ENCODE data around the gene NEUROG1. TPM values are rescaled to one million over a fixed set of nuclear protein-coding genes. Genes with fewer than 3 reads are reported as not detected.
A peak's percentile ranks its signal among the peaks of the same experiment; 100 is the strongest.

NEUROG1 gene
- total and polyA plus RNA-seq, 2 donors: 0.14 to 0.32 TPM

- peaks cover 0 to 41% of the 10 kb centered on the region in 2 donors for H3K4me1 ChIP-seq (ENCODE audit: control insufficient read depth in 2 of 2, insufficient read depth in 2 of 2, low read length in 2 of 2)
- peaks cover 42 to 83% of the 10 kb centered on the region in 2 donors for H3K27me3 ChIP-seq (ENCODE audit: control insufficient read depth in 2 of 2, insufficient read depth in 1 of 2, low read length in 1 of 2)
- H3K27ac ChIP-seq (ENCODE audit: low read depth in 1 of 2, low read length in 1 of 2): peak overlapping the region; percentile 49 to 81
- no peaks in the 10 kb centered on the region for H3K36me3 ChIP-seq (ENCODE audit: control insufficient read depth in 2 of 2, insufficient read depth in 2 of 2, low read length in 1 of 2)
- DNase-seq (ENCODE audit: low read depth in 6 of 9, low spot score in 9 of 9): no peak
- no peak overlapping the region for H3K4me3 ChIP-seq (ENCODE audit: low read length in 2 of 2)
- 88% methylated on average over 8 of the region's 8 CpGs for WGBS
- peaks cover 0 to 10% of the 10 kb centered on the region in 2 donors for H3K9me3 ChIP-seq (ENCODE audit: control insufficient read depth in 2 of 2, insufficient read depth in 1 of 2, low read length in 1 of 2)
These were observed 42.2 kb downstream of the NEUROG1 start for GRCh38 chr5:135493406-135494180.

GRCh38 chr5:135492319-135492626 is 43.5 kb downstream of the NEUROG1 start:
- Histone ChIP-seq H3K4me1 (ENCODE audit: control insufficient read depth in 2 of 2, insufficient read depth in 2 of 2, low read length in 2 of 2) (peaks cover 0 to 38% of the 10 kb centered on the region in 2 donors), H3K4me3 (ENCODE audit: low read length in 2 of 2) (no peak overlapping the region), H3K27me3 (ENCODE audit: control insufficient read depth in 2 of 2, insufficient read depth in 1 of 2, low read length in 1 of 2) (peaks cover 54 to 86% of the 10 kb centered on the region in 2 donors), H3K27ac (ENCODE audit: low read depth in 1 of 2, low read length in 1 of 2) (no peak overlapping the region), H3K9me3 (ENCODE audit: control insufficient read depth in 2 of 2, insufficient read depth in 1 of 2, low read length in 1 of 2) (peaks cover 0 to 10% of the 10 kb centered on the region in 2 donors), H3K36me3 (ENCODE audit: control insufficient read depth in 2 of 2, insufficient read depth in 2 of 2, low read length in 1 of 2) (no peaks in the 10 kb centered on the region)
- no peak for DNase-seq (ENCODE audit: low read depth in 6 of 9, low spot score in 9 of 9)
- WGBS: 79% methylated on average over 3 of the region's 3 CpGs

GRCh38 chr5:135491552-135492318 is 44.0 kb downstream of the NEUROG1 start:
- Histone ChIP-seq H3K27me3 (ENCODE audit: control insufficient read depth in 2 of 2, insufficient read depth in 1 of 2, low read length in 1 of 2) (peaks cover 59 to 89% of the 10 kb centered on the region in 2 donors), H3K9me3 (ENCODE audit: control insufficient read depth in 2 of 2, insufficient read depth in 1 of 2, low read length in 1 of 2) (peaks cover 0 to 10% of the 10 kb centered on the region in 2 donors), H3K36me3 (ENCODE audit: control insufficient read depth in 2 of 2, insufficient read depth in 2 of 2, low read length in 1 of 2) (no peaks in the 10 kb centered on the region), H3K4me1 (ENCODE audit: control insufficient read depth in 2 of 2, insufficient read depth in 2 of 2, low read length in 2 of 2) (peaks cover 0 to 38% of the 10 kb centered on the region in 2 donors), H3K27ac (ENCODE audit: low read depth in 1 of 2, low read length in 1 of 2) (no peak overlapping the region), H3K4me3 (ENCODE audit: low read length in 2 of 2) (no peak overlapping the region)
- DNase-seq (ENCODE audit: low read depth in 6 of 9, low spot score in 9 of 9): peak in 4 of 9 donors; percentile 15 to 49 (median 23)
- WGBS: 11% methylated on average over 40 of the region's 40 CpGs

GRCh38 chr5:135491038-135491551 is 44.7 kb downstream of the NEUROG1 start:
- 19% methylated on average over 14 of the region's 14 CpGs for WGBS
- no peak for DNase-seq (ENCODE audit: low read depth in 6 of 9, low spot score in 9 of 9)
- no peak overlapping the region for H3K4me3 ChIP-seq (ENCODE audit: low read length in 2 of 2)
- peaks cover 0 to 38% of the 10 kb centered on the region in 2 donors for H3K4me1 ChIP-seq (ENCODE audit: control insufficient read depth in 2 of 2, insufficient read depth in 2 of 2, low read length in 2 of 2)
- peaks cover 65 to 93% of the 10 kb centered on the region in 2 donors for H3K27me3 ChIP-seq (ENCODE audit: control insufficient read depth in 2 of 2, insufficient read depth in 1 of 2, low read length in 1 of 2)
- H3K9me3 ChIP-seq (ENCODE audit: control insufficient read depth in 2 of 2, insufficient read depth in 1 of 2, low read length in 1 of 2): peaks cover 0 to 10% of the 10 kb centered on the region in 2 donors
- no peaks in the 10 kb centered on the region for H3K36me3 ChIP-seq (ENCODE audit: control insufficient read depth in 2 of 2, insufficient read depth in 2 of 2, low read length in 1 of 2)
- no peak overlapping the region for H3K27ac ChIP-seq (ENCODE audit: low read depth in 1 of 2, low read length in 1 of 2)

- H3K27ac ChIP-seq (ENCODE audit: low read depth in 1 of 2, low read length in 1 of 2): no peak overlapping the region
- 10% methylated on average over 49 of the region's 49 CpGs for WGBS
- DNase-seq (ENCODE audit: low read depth in 6 of 9, low spot score in 9 of 9): peak in 1 of 9 donors; percentile 6
- H3K4me1 ChIP-seq (ENCODE audit: control insufficient read depth in 2 of 2, insufficient read depth in 2 of 2, low read length in 2 of 2): peaks cover 0 to 38% of the 10 kb centered on the region in 2 donors
- no peaks in the 10 kb centered on the region for H3K36me3 ChIP-seq (ENCODE audit: control insufficient read depth in 2 of 2, insufficient read depth in 2 of 2, low read length in 1 of 2)
- no peak overlapping the region for H3K4me3 ChIP-seq (ENCODE audit: low read length in 2 of 2)
- H3K27me3 ChIP-seq (ENCODE audit: control insufficient read depth in 2 of 2, insufficient read depth in 1 of 2, low read length in 1 of 2): peaks cover 70 to 99% of the 10 kb centered on the region in 2 donors
- peaks cover 0 to 10% of the 10 kb centered on the region in 2 donors for H3K9me3 ChIP-seq (ENCODE audit: control insufficient read depth in 2 of 2, insufficient read depth in 1 of 2, low read length in 1 of 2)
These were observed 45.3 kb downstream of the NEUROG1 start for GRCh38 chr5:135490245-135491037.

GRCh38 chr5:135489466-135490244 is 46.1 kb downstream of the NEUROG1 start:
- no peak overlapping the region for H3K4me3 ChIP-seq (ENCODE audit: low read length in 2 of 2)
- peaks cover 0 to 38% of the 10 kb centered on the region in 2 donors for H3K4me1 ChIP-seq (ENCODE audit: control insufficient read depth in 2 of 2, insufficient read depth in 2 of 2, low read length in 2 of 2)
- no peak overlapping the region for H3K27ac ChIP-seq (ENCODE audit: low read depth in 1 of 2, low read length in 1 of 2)
- H3K9me3 ChIP-seq (ENCODE audit: control insufficient read depth in 2 of 2, insufficient read depth in 1 of 2, low read length in 1 of 2): peaks cover 0 to 10% of the 10 kb centered on the region in 2 donors
- H3K36me3 ChIP-seq (ENCODE audit: control insufficient read depth in 2 of 2, insufficient read depth in 2 of 2, low read length in 1 of 2): no peaks in the 10 kb centered on the region
- 5% methylated on average over 53 of the region's 53 CpGs for WGBS
- DNase-seq (ENCODE audit: low read depth in 6 of 9, low spot score in 9 of 9): peak in 1 of 9 donors; percentile 9
- H3K27me3 ChIP-seq (ENCODE audit: control insufficient read depth in 2 of 2, insufficient read depth in 1 of 2, low read length in 1 of 2): peaks cover 70 to 96% of the 10 kb centered on the region in 2 donors

- no peak for DNase-seq (ENCODE audit: low read depth in 6 of 9, low spot score in 9 of 9)
- Histone ChIP-seq H3K36me3 (ENCODE audit: control insufficient read depth in 2 of 2, insufficient read depth in 2 of 2, low read length in 1 of 2) (no peaks in the 10 kb centered on the region), H3K27me3 (ENCODE audit: control insufficient read depth in 2 of 2, insufficient read depth in 1 of 2, low read length in 1 of 2) (peaks cover 67 to 93% of the 10 kb centered on the region in 2 donors), H3K9me3 (ENCODE audit: control insufficient read depth in 2 of 2, insufficient read depth in 1 of 2, low read length in 1 of 2) (peaks cover 0 to 10% of the 10 kb centered on the region in 2 donors), H3K4me1 (ENCODE audit: control insufficient read depth in 2 of 2, insufficient read depth in 2 of 2, low read length in 2 of 2) (peaks cover 0 to 38% of the 10 kb centered on the region in 2 donors), H3K27ac (ENCODE audit: low read depth in 1 of 2, low read length in 1 of 2) (no peak overlapping the region), H3K4me3 (ENCODE audit: low read length in 2 of 2) (no peak overlapping the region)
- 5% methylated on average over 44 of the region's 44 CpGs for WGBS
These were observed 46.9 kb downstream of the NEUROG1 start for GRCh38 chr5:135488727-135489465.
